Uterus (tissue), 4 donors: Measurements from ENCODE around the gene RBM6. TPM values are rescaled to one million over a fixed set of nuclear protein-coding genes. Genes with fewer than 3 reads are reported as not detected.

Source experiments
- DNase-seq, 2 donors: peaks; one replicate each; pipeline ENCODE4 v3.0.0-alpha.2; 2019 to 2020
- H3K27ac ChIP-seq, 2 donors: fragments of 200-600 bp; sonication (generic); 1 replicate in 1 of 2; 2 replicates in 1 of 2; pipeline ENCODE4 v1.5.1; 2016 to 2018
- H3K27me3 ChIP-seq, 2 donors: fragments of 200-600 bp; sonication (generic); one replicate each; pipeline ENCODE4 v1.5.1; 2018 to 2019; ENCODE audit warnings: control low read depth in 1 of 2
- H3K36me3 ChIP-seq, 2 donors: fragments of 200-600 bp; sonication (generic); one replicate each; pipeline ENCODE4 v1.5.1; 2019; ENCODE audit warnings: control low read depth in 1 of 2
- H3K4me1 ChIP-seq, 2 donors: fragments of 200-600 bp; sonication (generic); one replicate each; pipeline ENCODE4 v1.5.1; 2018 to 2019; ENCODE audit warnings: control low read depth in 1 of 2
- H3K4me3 ChIP-seq, 2 donors: fragments of 200-600 bp; sonication (generic); 1 replicate in 1 of 2; 2 replicates in 1 of 2; pipeline ENCODE4 v1.5.1; 2018 to 2019; ENCODE audit warnings: mild to moderate bottlenecking in 1 of 2
- H3K9me3 ChIP-seq, 2 donors: fragments of 200-600 bp; sonication (generic); one replicate each; pipeline ENCODE4 v1.5.1; 2019; ENCODE audit warnings: control low read depth in 1 of 2
- CTCF ChIP-seq, 4 experiments: fragments of 200-600 bp in 2 of 4; fragments of 450-650 bp in 2 of 4; sonication (generic) in 2 of 4; IDR thresholded peaks; one replicate each; pipeline ENCODE4 v1.5.1; 2016 to 2019; ENCODE audit warnings: antibody characterized with exemption in 4 of 4, mild to moderate bottlenecking in 2 of 4, moderate library complexity in 1 of 4
- POLR2A ChIP-seq, 2 donors: fragments of 450-650 bp; IDR thresholded peaks; one replicate each; pipeline ENCODE4 v1.6.1; 2016; ENCODE audit warnings: antibody characterized with exemption in 2 of 2, mild to moderate bottlenecking in 1 of 2, moderate library complexity in 1 of 2
- intact Hi-C: fragments of 100-400 bp; cut with DNase I; formaldehyde crosslinking; loops from one replicate; pipeline ENCODE4 v1.15.1; 2023; ENCODE audit warnings: low total_unique reads
- total RNA-seq, 4 donors: library from RNA; depleted of rRNA in 3 of 4; stranded (reverse); fragments of >200 nt in 3 of 4; gene quantifications; one replicate each; pipeline versions ENCODE4 v1.1.0 to v1.2.4, GENCODE V29; 2014 to 2023
- donor health status: DM: yes; HTN: yes; CAD: no.

The RBM6 gene
- total RNA-seq, 4 donors from 2014 or later = 63.2 to 143 (median 116) TPM

- TF ChIP-seq POLR2A (IDR thresholded peaks at IDR 0.05) = no peak
- no peak for TF ChIP-seq CTCF (IDR thresholded peaks at IDR 0.05)
- no peak overlapping the region for H3K4me3 ChIP-seq
- H3K36me3 ChIP-seq = no peaks in the 10 kb centered on the region
- no peaks in the 10 kb centered on the region for H3K9me3 ChIP-seq
- H3K4me1 ChIP-seq = peaks cover 0 to 3% of the 10 kb centered on the region in 2 donors
- intact Hi-C loops = no loop called here
- no peaks in the 10 kb centered on the region for H3K27me3 ChIP-seq
- H3K27ac ChIP-seq = no peak overlapping the region
- no peak for DNase-seq
Measured at GRCh38 chr3:50125541-50126286, 185.8 kb downstream of the RBM6 start.

- no peaks in the 10 kb centered on the region for H3K36me3 ChIP-seq
- intact Hi-C loops = no loop called here
- TF ChIP-seq CTCF (IDR thresholded peaks at IDR 0.05) = no peak
- no peak for TF ChIP-seq POLR2A (IDR thresholded peaks at IDR 0.05)
- no peak overlapping the region for H3K4me3 ChIP-seq
- no peak overlapping the region for H3K27ac ChIP-seq
- peaks cover 0 to 3% of the 10 kb centered on the region in 2 donors for H3K4me1 ChIP-seq
- no peaks in the 10 kb centered on the region for H3K9me3 ChIP-seq
- DNase-seq = no peak
- no peaks in the 10 kb centered on the region for H3K27me3 ChIP-seq
Measured at GRCh38 chr3:50126287-50127211, 186.6 kb downstream of the RBM6 start.

Other genes with a start within 250 kb of the RBM6 start
- gene AMIGO3, start 220.5 kb upstream of the RBM6 start, total RNA-seq = not detected
- 10 to 100 TPM in 3 of 4 donors, 1 to 10 TPM in 1; 7.7 to 44.8 (median 27.1) TPM for gene GMPPB, start 216.2 kb upstream of the RBM6 start, total RNA-seq
- 10 to 100 TPM; 41.8 to 58.4 (median 50.9) TPM for gene IP6K1, start 153.6 kb upstream of the RBM6 start, total RNA-seq
- gene CDHR4, start 140.3 kb upstream of the RBM6 start, total RNA-seq = 1 to 10 TPM in 1 of 4 donors, under 1 TPM in 1, not detected in 2; 0.41 to 1.6 TPM
- 10 to 100 TPM in 1 of 4 donors, 1 to 10 TPM in 3; 3.1 to 16.7 (median 6.6) TPM for gene INKA1, start 136.9 kb upstream of the RBM6 start, total RNA-seq
- 100 to 1,000 TPM in 1 of 4 donors, 10 to 100 TPM in 3; 21.3 to 114 (median 63.0) TPM for gene UBA7, start 126.2 kb upstream of the RBM6 start, total RNA-seq
- gene TRAIP, start 83.6 kb upstream of the RBM6 start, total RNA-seq = 10 to 100 TPM in 1 of 4 donors, 1 to 10 TPM in 3; 1.5 to 17.4 (median 4.0) TPM
- under 1 TPM in 1 of 4 donors, not detected in 3; 0.28 TPM for gene CAMKV, start 70.2 kb upstream of the RBM6 start, total RNA-seq
- gene MST1R, start 36.3 kb upstream of the RBM6 start, total RNA-seq = 1 to 10 TPM in 2 of 4 donors, under 1 TPM in 2; under 0.01 to 4.9 (median 1.5) TPM
- 1 to 10 TPM; 1.0 to 9.3 (median 5.2) TPM for gene MON1A, start 10.3 kb upstream of the RBM6 start, total RNA-seq
- gene RBM5, start 148.8 kb downstream of the RBM6 start, total RNA-seq = 100 to 1,000 TPM; 154 to 345 (median 197) TPM
- gene SEMA3F, start 215.2 kb downstream of the RBM6 start, total RNA-seq = 10 to 100 TPM; 10.5 to 33.1 (median 12.9) TPM